CD4-positive, alpha-beta memory T cell (primary cell): ENCODE measurements around the gene BPIFB2. TPM values are rescaled to one million over a fixed set of nuclear protein-coding genes. Genes with fewer than 3 reads are reported as not detected.

Source experiments
- CTCF ChIA-PET: fragments of 350-600 bp; sonication (Branson Sonifier 250); formaldehyde crosslinking; loops from one replicate; lab custom pipeline; 2021; ENCODE audit warnings: inconsistent platforms; ENCODE audit not compliant: partially characterized antibody; lab: Charles Lee
- POLR2A ChIA-PET: fragments of 350-600 bp; sonication (Branson Sonifier 250); formaldehyde crosslinking; loops from one replicate; lab custom pipeline; 2021; ENCODE audit not compliant: partially characterized antibody; lab: Charles Lee
- DNase-seq, 5 donors: peaks; one replicate each; pipeline versions ENCODE4 v3.0.0 to v3.0.0-alpha.2; 2020 to 2022; ENCODE audit warnings: mixed read lengths in 1 of 5
- H3K27ac ChIP-seq: one replicate; pipeline ENCODE4 v1.7.0; 2013; ENCODE audit warnings: low read depth, low read length
- H3K27me3 ChIP-seq: 2 replicates; pipeline ENCODE4 v1.7.0; 2013; ENCODE audit warnings: mild to moderate bottlenecking, low read length, moderate library complexity; ENCODE audit not compliant: insufficient read depth
- H3K36me3 ChIP-seq: 2 replicates; pipeline ENCODE4 v1.7.0; 2013; ENCODE audit warnings: mild to moderate bottlenecking, low read length, moderate library complexity; ENCODE audit not compliant: insufficient read depth
- H3K4me1 ChIP-seq: 2 replicates; pipeline ENCODE4 v1.7.0; 2013; ENCODE audit warnings: mild to moderate bottlenecking, low read length, moderate library complexity; ENCODE audit not compliant: insufficient read depth
- H3K4me3 ChIP-seq, 2 donors: one replicate each; pipeline ENCODE4 v1.7.0; 2013; ENCODE audit warnings: low read length in 2 of 2, mild to moderate bottlenecking in 1 of 2
- H3K9me3 ChIP-seq, 2 donors: one replicate each; pipeline ENCODE4 v1.7.0; 2013; ENCODE audit warnings: low read length in 2 of 2, control low read depth in 1 of 2; ENCODE audit not compliant: control insufficient read depth in 1 of 2
- H3K27ac Mint-ChIP-seq, 7 donors: one replicate each; pipeline ENCODE4 v1.8.0; 2020 to 2021; ENCODE audit warnings: mixed read lengths in 7 of 7, mild to moderate bottlenecking in 6 of 7, inconsistent platforms in 3 of 7, moderate library complexity in 3 of 7
- H3K27me3 Mint-ChIP-seq, 2 donors: one replicate each; pipeline ENCODE4 v1.8.0; 2020 to 2021; ENCODE audit warnings: mixed read lengths in 2 of 2
- H3K36me3 Mint-ChIP-seq, 2 donors: one replicate each; pipeline ENCODE4 v1.8.0; 2020 to 2021; ENCODE audit warnings: mixed read lengths in 2 of 2, inconsistent platforms in 1 of 2, mild to moderate bottlenecking in 1 of 2
- H3K4me1 Mint-ChIP-seq, 4 donors: one replicate each; pipeline ENCODE4 v1.8.0; 2020 to 2021; ENCODE audit warnings: mixed read lengths in 4 of 4, mild to moderate bottlenecking in 1 of 4
- H3K4me3 Mint-ChIP-seq, 8 donors: one replicate each; pipeline ENCODE4 v1.8.0; 2020 to 2021; ENCODE audit warnings: mixed read lengths in 8 of 8, mild to moderate bottlenecking in 7 of 8, moderate library complexity in 6 of 8, inconsistent platforms in 3 of 8
- H3K9me3 Mint-ChIP-seq, 8 donors: one replicate each; pipeline ENCODE4 v1.8.0; 2020 to 2021; ENCODE audit warnings: mixed read lengths in 8 of 8, mild to moderate bottlenecking in 5 of 8, inconsistent platforms in 3 of 8, moderate library complexity in 1 of 8
- intact Hi-C: fragments of 100-400 bp; cut with micrococcal nuclease; formaldehyde crosslinking; loops from one replicate; pipeline ENCODE4 v1.15.1; 2023
- polyA plus RNA-seq, 2 donors: library from polyadenylated mRNA; unstranded; fragments of 300-500 nt; fragmentation: Illumina TruSeq; gene quantifications; one replicate each; pipeline ENCODE4 v1.2.3, GENCODE V29; 2021
- total RNA-seq, 2 experiments: library from RNA; stranded (reverse); gene quantifications; one replicate each; pipeline ENCODE4 v1.2.3, GENCODE V29; 2021

The BPIFB2 gene
- total and polyA plus RNA-seq, 4 experiments from 2014 or later, result not detected

DNA sequence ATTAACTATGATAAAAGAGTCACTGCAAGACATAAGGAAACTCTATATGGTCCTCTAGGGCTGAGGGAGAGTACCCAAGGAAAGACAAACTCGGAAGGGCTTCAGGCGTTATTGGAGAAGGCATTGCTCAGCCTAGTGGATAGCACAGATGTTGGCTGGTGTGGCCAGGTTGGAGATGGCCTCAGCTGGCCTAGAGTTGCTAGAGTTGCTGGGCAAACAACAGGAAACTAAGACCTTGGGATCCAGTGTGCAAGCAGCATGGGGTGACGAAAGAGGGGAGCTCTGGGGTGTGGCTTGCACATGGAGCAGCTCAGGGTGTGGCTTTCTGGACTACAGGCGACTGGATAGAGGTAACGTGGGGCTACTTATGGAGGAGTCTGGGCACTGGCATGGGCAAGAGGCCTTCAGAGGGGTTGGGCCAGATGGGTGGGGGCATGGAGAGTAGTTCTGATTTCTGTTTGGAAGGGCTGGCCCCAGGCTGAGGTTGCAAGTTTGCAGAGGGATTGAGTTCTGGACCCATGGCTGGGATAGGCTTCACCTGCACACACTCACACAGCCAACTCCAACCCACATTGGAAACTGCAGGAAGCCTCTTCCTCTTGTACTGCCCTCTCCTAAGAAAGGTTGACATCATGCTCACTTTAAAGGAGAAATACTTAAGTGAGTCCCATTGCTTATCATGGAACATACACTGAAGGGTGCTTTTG lies 18.7 kb downstream of the BPIFB2 start:
- POLR2A ChIA-PET, result no interaction called here

DNA sequence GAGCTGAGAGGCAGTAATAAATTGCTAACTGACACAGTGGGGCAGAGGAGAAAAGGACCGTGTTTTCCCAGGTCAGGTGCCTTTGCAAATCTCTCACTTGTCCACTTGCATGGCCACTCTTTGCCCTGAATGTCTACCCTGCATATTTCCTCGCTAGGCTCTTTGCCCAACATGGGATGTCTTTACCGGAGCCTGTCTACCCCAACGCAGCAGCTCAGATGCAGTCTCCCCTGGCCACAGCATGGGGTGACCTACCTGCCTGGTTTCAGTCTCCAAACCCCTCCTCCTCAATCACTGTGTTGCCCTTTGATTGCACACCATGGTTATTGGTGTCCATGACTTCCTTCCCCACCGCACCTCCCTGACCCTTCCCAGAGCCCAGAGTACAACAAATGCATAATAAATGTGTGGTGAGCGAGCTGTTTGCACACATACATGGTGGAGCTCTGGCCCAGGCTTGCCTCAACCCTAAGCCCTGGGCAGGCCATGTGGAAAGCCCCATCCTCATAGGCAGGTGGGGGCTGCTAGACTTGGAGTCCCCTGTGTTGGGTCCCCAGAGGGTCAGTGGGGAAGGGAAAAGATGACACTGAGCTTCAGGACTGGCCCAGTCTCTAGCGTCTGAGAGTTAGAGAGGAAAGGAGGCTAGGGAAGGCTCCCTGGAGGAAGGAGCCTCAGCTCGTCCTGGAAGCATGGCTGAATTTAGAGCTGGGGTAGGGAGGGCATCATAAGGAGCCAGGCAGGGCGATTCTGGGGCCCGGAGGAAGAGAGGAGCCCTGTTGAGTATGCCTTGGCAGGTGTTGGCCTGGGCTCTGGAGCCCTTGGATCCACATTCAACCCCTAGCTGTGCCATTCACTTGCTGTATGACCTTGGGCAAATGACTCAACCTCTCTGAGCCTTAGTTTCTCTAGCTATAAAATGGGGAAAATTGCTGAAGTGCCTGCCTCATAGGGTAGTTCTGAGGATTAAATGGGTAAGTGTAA lies 19.6 kb downstream of the BPIFB2 start:
- no peaks in the 10 kb centered on the region for H3K36me3 ChIP-seq
- Mint-ChIP-seq H3K27me3 (no peaks in the 10 kb centered on the region), H3K4me1 (peaks cover 0 to 1% (median 0%) of the 10 kb centered on the region in 4 donors), H3K9me3 (no peaks in the 10 kb centered on the region), H3K36me3 (no peaks in the 10 kb centered on the region), H3K4me3 (no peak overlapping the region), H3K27ac (no peak overlapping the region)
- POLR2A ChIA-PET, result no interaction called here
- H3K9me3 ChIP-seq, result no peaks in the 10 kb centered on the region
- H3K4me1 ChIP-seq, result no peaks in the 10 kb centered on the region
- H3K27me3 ChIP-seq, result no peaks in the 10 kb centered on the region
- CTCF ChIA-PET, result interaction anchor here (0.8 kb wide), 1 partner anchor 82 kb away, joined by 3 read pairs; no protein-coding TSS in a partner anchor
- intact Hi-C loops, result no loop called here
- no peak overlapping the region for H3K4me3 ChIP-seq
- no peak for DNase-seq
- H3K27ac ChIP-seq, result no peak overlapping the region

More for the DNA sequence above, 18.7 kb downstream of the BPIFB2 start:
- Histone ChIP-seq H3K4me1 (no peaks in the 10 kb centered on the region), H3K27ac (no peak overlapping the region), H3K36me3 (no peaks in the 10 kb centered on the region), H3K9me3 (no peaks in the 10 kb centered on the region), H3K4me3 (no peak overlapping the region), H3K27me3 (no peaks in the 10 kb centered on the region)
- no peaks in the 10 kb centered on the region for H3K27me3 Mint-ChIP-seq
- intact Hi-C loops, result no loop called here
- CTCF ChIA-PET, result interaction anchor here (0.8 kb wide), 1 partner anchor 81 kb away, joined by 3 read pairs; no protein-coding TSS in a partner anchor
- DNase-seq, result no peak
- no peaks in the 10 kb centered on the region for H3K9me3 Mint-ChIP-seq
- peaks cover 0 to 7% (median 1%) of the 10 kb centered on the region in 4 donors for H3K4me1 Mint-ChIP-seq
- no peak overlapping the region for H3K4me3 Mint-ChIP-seq
- H3K36me3 Mint-ChIP-seq, result no peaks in the 10 kb centered on the region
- H3K27ac Mint-ChIP-seq, result no peak overlapping the region

DNA sequence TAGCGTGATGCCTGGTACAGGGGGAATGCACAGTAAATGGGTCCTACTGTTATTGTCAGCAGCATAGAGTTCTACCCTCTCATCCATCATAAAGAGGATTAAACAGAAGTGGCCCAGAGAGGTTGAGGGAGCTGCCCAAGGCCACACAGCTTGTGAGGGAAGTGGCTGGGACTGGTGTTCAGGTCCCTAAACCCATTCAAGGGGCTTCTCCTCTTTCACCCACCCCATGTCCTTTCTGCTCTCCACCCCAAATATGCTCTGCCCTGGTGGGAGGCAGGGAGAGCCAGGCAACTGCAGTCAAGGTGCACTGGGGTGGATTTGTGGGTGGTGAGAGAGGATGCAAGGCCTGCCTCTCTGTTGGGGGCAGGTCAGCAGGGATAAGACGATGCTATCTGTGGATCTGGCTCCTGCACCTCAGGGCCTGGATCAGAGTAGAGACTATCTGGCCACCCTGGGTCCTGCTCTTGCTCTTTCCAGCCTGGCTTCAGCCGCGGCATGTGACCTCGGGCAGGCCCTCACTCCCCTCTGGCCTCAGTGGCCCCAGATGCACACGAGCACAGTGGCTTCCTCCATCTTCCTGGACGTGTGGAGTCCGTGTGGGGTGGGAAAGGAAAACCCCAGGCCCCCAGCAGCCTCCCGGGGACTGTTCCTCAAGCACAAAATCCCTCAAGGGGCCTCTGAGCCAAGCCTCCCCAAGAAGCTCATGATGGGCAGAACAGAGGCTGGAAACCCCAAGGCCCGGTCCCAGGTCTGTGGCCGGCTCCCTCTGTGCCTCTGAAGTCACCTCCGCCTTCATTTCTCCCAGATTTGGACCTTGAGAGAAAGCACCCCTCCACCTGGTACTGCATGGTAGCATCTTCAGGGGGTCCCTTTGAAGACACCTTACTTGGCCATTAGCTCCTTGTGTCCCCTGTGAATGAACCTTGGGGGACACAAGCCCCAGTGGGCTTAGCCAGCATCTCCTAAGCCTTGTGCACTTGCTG lies 20.6 kb downstream of the BPIFB2 start:
- no peak overlapping the region for H3K4me3 Mint-ChIP-seq
- no peaks in the 10 kb centered on the region for H3K4me1 Mint-ChIP-seq
- no peaks in the 10 kb centered on the region for H3K4me1 ChIP-seq
- ChIA-PET CTCF (no interaction called here), POLR2A (no interaction called here)
- DNase-seq, result no peak
- H3K36me3 ChIP-seq, result no peaks in the 10 kb centered on the region
- H3K4me3 ChIP-seq, result no peak overlapping the region
- H3K27ac Mint-ChIP-seq, result no peak overlapping the region
- no peak overlapping the region for H3K27ac ChIP-seq
- H3K36me3 Mint-ChIP-seq, result no peaks in the 10 kb centered on the region
- intact Hi-C loops, result no loop called here
- H3K9me3 ChIP-seq, result no peaks in the 10 kb centered on the region
- peaks cover under 1 to 5% (median under 1%) of the 10 kb centered on the region in 8 donors for H3K9me3 Mint-ChIP-seq
- no peaks in the 10 kb centered on the region for H3K27me3 Mint-ChIP-seq
- no peaks in the 10 kb centered on the region for H3K27me3 ChIP-seq

DNA sequence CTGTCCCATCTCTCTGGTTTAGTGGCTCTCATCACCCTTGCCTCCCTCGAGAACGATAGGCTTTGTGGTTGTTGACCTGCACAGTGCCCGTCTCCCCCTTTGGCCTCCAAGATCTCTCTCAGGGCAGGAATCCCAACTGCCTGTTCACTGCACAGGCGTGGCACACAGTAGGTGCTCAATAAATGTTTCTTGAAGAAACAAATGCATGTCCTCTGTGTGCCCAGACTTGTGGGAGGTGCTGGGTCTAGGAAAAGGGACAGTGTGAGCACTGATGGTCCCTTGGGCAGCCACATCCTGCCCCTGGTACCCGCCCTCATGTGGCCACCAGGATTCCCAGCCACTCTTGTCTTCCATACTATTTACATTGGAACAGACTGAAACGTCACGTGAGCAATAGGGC lies 21.4 kb downstream of the BPIFB2 start:
- H3K27ac Mint-ChIP-seq, result no peak overlapping the region
- no peak overlapping the region for H3K4me3 ChIP-seq
- H3K36me3 Mint-ChIP-seq, result no peaks in the 10 kb centered on the region
- no peaks in the 10 kb centered on the region for H3K4me1 Mint-ChIP-seq
- H3K9me3 ChIP-seq, result no peaks in the 10 kb centered on the region
- no peaks in the 10 kb centered on the region for H3K36me3 ChIP-seq
- DNase-seq, result no peak
- CTCF ChIA-PET, result no interaction called here
- H3K9me3 Mint-ChIP-seq, result peaks cover 2 to 8% (median 5%) of the 10 kb centered on the region in 8 donors
- no peaks in the 10 kb centered on the region for H3K27me3 ChIP-seq
- no peak overlapping the region for H3K27ac ChIP-seq
- POLR2A ChIA-PET, result no interaction called here
- H3K4me1 ChIP-seq, result no peaks in the 10 kb centered on the region
- H3K27me3 Mint-ChIP-seq, result no peaks in the 10 kb centered on the region
- intact Hi-C loops, result no loop called here
- no peak overlapping the region for H3K4me3 Mint-ChIP-seq

DNA sequence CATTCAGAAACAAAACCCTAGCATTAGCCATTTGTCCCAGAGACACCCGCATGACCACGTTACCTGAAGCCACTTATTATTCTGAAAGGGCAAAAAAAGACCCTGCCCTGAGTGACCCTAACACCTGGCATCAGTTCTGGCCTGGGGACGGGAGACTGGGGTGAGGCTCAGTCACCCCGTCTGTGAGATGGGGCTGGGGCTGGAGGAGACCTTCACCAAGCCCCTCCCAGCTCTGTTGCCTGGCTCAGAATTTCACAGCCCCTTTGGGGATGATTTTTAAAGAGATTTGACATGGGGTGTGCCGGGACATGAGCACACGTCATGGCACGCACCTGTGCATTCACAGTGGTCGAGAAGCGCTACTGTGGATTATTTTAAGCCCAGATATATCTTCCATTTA lies 22.6 kb downstream of the BPIFB2 start:
- ChIA-PET POLR2A (no interaction called here), CTCF (no interaction called here)
- H3K27me3 Mint-ChIP-seq, result no peaks in the 10 kb centered on the region
- H3K4me1 Mint-ChIP-seq, result no peaks in the 10 kb centered on the region
- no peaks in the 10 kb centered on the region for H3K36me3 Mint-ChIP-seq
- intact Hi-C loops, result no loop called here
- no peaks in the 10 kb centered on the region for H3K36me3 ChIP-seq
- H3K27ac Mint-ChIP-seq, result no peak overlapping the region
- no peak overlapping the region for H3K27ac ChIP-seq
- DNase-seq, result no peak
- H3K9me3 ChIP-seq, result no peaks in the 10 kb centered on the region
- H3K4me3 ChIP-seq, result no peak overlapping the region
- H3K27me3 ChIP-seq, result no peaks in the 10 kb centered on the region
- H3K4me1 ChIP-seq, result no peaks in the 10 kb centered on the region
- peaks cover 2 to 10% (median 5%) of the 10 kb centered on the region in 8 donors for H3K9me3 Mint-ChIP-seq
- no peak overlapping the region for H3K4me3 Mint-ChIP-seq

DNA sequence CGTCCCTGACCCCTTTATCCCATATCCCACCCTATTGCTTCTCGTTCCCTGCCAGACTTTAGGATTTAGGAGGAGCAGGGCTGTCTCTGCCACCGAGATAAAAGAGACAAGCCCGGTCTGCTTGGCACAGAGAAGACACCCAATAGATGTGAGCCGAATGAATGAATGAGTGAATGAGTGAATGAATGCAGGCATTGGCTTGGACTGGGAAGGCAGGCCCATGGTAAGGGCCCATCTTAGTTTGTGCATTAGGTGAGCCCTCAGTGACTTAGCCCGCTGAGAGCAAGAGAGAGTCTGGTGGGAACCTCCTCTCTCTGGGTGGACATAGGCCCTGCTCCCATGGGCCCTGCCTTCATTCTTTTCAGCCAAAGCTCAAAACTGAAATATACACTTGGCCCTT lies 23.1 kb downstream of the BPIFB2 start:
- Histone ChIP-seq H3K9me3 (no peaks in the 10 kb centered on the region), H3K36me3 (no peaks in the 10 kb centered on the region), H3K4me3 (no peak overlapping the region), H3K27me3 (no peaks in the 10 kb centered on the region), H3K4me1 (no peaks in the 10 kb centered on the region), H3K27ac (no peak overlapping the region)
- DNase-seq, result no peak
- no peak overlapping the region for H3K27ac Mint-ChIP-seq
- no peaks in the 10 kb centered on the region for H3K36me3 Mint-ChIP-seq
- ChIA-PET POLR2A (no interaction called here), CTCF (no interaction called here)
- H3K4me3 Mint-ChIP-seq, result no peak overlapping the region
- H3K9me3 Mint-ChIP-seq, result peaks cover 2 to 10% (median 5%) of the 10 kb centered on the region in 8 donors
- H3K27me3 Mint-ChIP-seq, result no peaks in the 10 kb centered on the region
- no peaks in the 10 kb centered on the region for H3K4me1 Mint-ChIP-seq
- intact Hi-C loops, result no loop called here
